ENCODE measurements around the gene FAM43A. TPM values are rescaled to one million over a fixed set of nuclear protein-coding genes. Genes with fewer than 3 reads are reported as not detected.
A peak's percentile ranks its signal among the peaks of the same experiment; 100 is the strongest.

The FAM43A gene
- total RNA-seq, 1 donor from 2014 or later, result 18.0 TPM

DNA sequence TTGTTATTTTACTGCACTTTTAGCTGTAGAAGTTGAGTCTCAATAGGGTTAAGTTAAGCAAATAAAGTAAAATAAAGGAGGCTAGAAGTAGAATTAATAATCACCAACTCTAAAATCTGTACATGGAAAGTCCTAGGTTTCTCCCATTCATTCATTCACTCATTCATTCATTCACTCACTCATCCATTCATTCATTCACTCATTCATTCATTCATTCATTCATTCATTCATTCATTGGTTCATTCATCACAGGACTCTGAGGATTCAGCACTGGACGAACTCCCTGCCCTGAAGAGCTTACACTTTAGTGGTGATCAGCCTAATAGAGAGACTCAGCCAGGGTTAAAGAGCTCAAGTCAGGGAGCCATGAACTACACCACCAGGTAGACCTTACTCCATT, 9.2 kb upstream of the FAM43A start:
- no peak for DNase-seq
- no peaks in the 10 kb centered on the region for H3K36me3 ChIP-seq
- H3K4me1 ChIP-seq, result peaks cover 15% of the 10 kb centered on the region
- H3K27me3 ChIP-seq (ENCODE audit: low read depth), result no peaks in the 10 kb centered on the region
- H3K9me3 ChIP-seq (replicated peaks), result no peaks in the 10 kb centered on the region
- H3K4me3 ChIP-seq, result no peak overlapping the region
- no peak overlapping the region for H3K27ac ChIP-seq (replicated peaks)
- TF ChIP-seq, protein P1, sequence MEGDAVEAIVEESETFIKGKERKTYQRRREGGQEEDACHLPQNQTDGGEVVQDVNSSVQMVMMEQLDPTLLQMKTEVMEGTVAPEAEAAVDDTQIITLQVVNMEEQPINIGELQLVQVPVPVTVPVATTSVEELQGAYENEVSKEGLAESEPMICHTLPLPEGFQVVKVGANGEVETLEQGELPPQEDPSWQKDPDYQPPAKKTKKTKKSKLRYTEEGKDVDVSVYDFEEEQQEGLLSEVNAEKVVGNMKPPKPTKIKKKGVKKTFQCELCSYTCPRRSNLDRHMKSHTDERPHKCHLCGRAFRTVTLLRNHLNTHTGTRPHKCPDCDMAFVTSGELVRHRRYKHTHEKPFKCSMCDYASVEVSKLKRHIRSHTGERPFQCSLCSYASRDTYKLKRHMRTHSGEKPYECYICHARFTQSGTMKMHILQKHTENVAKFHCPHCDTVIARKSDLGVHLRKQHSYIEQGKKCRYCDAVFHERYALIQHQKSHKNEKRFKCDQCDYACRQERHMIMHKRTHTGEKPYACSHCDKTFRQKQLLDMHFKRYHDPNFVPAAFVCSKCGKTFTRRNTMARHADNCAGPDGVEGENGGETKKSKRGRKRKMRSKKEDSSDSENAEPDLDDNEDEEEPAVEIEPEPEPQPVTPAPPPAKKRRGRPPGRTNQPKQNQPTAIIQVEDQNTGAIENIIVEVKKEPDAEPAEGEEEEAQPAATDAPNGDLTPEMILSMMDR (IDR thresholded peaks at IDR 0.05; ENCODE audit: borderline replicate concordance), result no peak
- intact Hi-C loops (cut with micrococcal nuclease), result no loop called here

DNA sequence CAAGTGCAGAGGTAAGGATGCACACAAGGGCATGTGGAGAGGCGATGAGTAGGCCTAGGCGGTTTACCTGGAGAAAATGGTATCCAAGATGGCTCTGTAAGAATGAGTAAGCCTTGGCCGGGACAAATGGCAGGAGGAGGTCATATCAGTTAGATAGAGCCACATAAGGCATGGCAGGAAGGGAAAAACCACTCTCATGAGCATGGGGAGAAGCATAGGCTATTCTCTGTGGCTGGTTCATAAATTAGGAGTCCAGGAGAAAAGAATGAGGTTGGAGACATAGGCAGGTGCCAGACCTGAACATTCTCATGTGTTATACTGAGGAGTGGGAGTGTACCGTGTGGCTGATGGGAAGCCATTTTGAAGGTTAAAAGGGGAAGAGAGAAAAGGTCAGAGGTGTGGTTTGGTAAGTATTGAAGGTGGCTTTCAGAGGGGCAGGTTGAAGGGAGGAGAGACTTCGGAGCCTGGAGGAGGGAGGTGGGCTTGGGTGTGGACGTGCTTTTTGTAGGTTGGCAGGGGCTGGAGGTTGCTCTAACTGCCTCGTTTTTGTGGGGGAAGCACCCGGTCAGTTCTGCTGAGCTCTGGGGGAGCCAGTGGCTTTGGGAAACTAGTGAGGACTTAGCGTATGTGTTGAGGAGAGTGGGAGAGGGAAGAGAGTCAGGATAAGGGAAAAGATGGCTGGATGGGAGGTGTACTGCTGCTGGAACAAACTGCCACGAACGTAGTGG, 4.6 kb upstream of the FAM43A start:
- Histone ChIP-seq H3K27me3 (ENCODE audit: low read depth) (no peaks in the 10 kb centered on the region), H3K36me3 (no peaks in the 10 kb centered on the region), H3K4me1 (peaks cover 26% of the 10 kb centered on the region), H3K27ac (replicated peaks) (no peak overlapping the region), H3K4me3 (no peak overlapping the region), H3K9me3 (replicated peaks) (no peaks in the 10 kb centered on the region)
- TF ChIP-seq, protein P1 (IDR thresholded peaks at IDR 0.05; ENCODE audit: borderline replicate concordance), result no peak
- no peak for DNase-seq
- intact Hi-C loops (cut with micrococcal nuclease), result loop anchor here (5.0 to 10.0 kb wide), 3 partner anchors 426 to 844 kb away; no protein-coding TSS in a partner anchor

DNA sequence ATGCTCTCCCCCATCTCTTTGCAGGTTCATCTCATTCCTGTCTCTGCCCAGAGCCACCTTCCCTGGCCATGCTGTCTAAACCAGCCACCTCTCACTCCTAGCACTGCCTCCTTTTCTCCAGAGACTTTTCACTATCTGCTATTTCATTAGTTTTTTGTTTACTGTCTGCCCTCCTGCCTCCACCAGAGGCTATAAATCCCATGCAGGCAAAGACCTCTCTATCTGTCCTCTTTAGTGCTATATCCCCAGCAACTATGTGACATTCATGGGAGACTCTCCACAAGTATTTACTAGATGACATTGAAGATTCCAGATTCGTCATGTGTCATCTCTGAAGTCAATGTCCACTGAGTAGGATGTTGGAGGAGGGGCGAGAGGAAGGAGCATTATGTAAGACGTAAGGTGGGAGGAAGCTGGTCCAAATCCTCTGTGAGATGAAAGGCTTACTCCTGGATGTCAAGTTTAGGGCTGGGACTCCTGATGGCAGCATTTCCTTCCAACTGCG, 3.4 kb upstream of the FAM43A start:
- TF ChIP-seq, protein P1 (IDR thresholded peaks at IDR 0.05; ENCODE audit: borderline replicate concordance), result no peak
- peaks cover 5% of the 10 kb centered on the region for H3K36me3 ChIP-seq
- peaks cover 38% of the 10 kb centered on the region for H3K4me1 ChIP-seq
- H3K9me3 ChIP-seq (replicated peaks), result no peaks in the 10 kb centered on the region
- no peak for DNase-seq
- H3K27me3 ChIP-seq (ENCODE audit: low read depth), result no peaks in the 10 kb centered on the region
- peak overlapping the region; percentile 20 for H3K27ac ChIP-seq (replicated peaks)
- intact Hi-C loops (cut with micrococcal nuclease), result loop anchor here (5.0 to 10.0 kb wide), 3 partner anchors 425 to 843 kb away; no protein-coding TSS in a partner anchor
- no peak overlapping the region for H3K4me3 ChIP-seq

DNA sequence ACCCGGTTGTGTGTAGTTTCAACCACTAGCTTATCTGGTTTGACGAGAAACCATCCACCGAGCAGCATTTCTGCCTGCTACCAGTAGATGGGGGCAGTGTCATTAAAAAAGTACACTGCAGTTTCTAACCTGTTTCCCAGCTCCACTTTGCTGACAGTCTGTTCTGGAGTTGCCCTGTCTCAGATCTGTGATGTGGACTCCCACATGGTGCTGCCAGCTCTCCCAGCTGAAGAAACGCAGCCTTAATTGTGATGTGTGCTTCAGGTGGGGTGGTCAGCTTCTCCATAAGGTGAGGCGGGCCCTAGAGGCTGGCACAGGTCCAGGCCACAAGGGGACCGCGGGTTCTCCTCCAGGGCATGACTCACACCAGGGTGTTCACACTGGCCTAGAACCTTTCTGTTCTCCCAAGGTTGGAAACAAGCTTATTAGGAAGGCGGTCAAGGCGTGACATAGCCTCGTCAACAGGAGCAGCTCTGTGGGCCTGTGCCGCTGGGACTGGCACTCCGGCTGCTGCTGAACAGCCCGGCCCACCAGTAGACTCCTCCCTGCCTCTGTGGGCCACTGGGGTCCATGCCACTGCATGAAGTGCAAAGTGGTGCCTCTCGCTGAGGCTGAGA, 2.9 kb upstream of the FAM43A start:
- DNase-seq, result peak; percentile 59
- H3K4me1 ChIP-seq, result peaks cover 43% of the 10 kb centered on the region
- TF ChIP-seq, protein P1 (IDR thresholded peaks at IDR 0.05; ENCODE audit: borderline replicate concordance), result peak; percentile 89
- H3K9me3 ChIP-seq (replicated peaks), result no peaks in the 10 kb centered on the region
- peak overlapping the region; percentile 20 for H3K27ac ChIP-seq (replicated peaks)
- peaks cover 8% of the 10 kb centered on the region for H3K36me3 ChIP-seq
- H3K4me3 ChIP-seq, result no peak overlapping the region
- H3K27me3 ChIP-seq (ENCODE audit: low read depth), result no peaks in the 10 kb centered on the region
- intact Hi-C loops (cut with micrococcal nuclease), result loop anchor here (5.0 to 10.0 kb wide), 3 partner anchors 424 to 842 kb away; no protein-coding TSS in a partner anchor

DNA sequence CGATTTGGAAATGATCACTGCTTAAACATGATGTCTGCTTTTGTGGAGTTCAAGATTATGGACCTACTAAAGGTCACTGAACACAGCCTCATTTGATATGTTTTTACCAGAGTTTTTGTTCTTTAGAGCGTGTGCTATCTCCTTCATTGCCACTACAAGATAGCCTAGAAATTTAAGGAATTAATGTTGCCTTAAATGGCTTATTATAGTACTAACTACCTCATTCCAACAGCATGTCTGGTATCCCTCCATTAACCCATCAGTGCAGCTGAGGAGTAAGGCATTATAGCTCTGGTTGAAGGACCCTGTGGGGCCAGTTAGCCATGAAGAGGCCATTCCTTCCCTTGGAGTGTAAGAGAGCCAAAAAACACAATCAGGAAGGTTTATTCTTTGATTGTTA, 2.3 kb upstream of the FAM43A start:
- TF ChIP-seq, protein P1 (IDR thresholded peaks at IDR 0.05; ENCODE audit: borderline replicate concordance), result no peak
- H3K4me1 ChIP-seq, result peaks cover 49% of the 10 kb centered on the region
- H3K4me3 ChIP-seq, result no peak overlapping the region
- no peak for DNase-seq
- H3K27me3 ChIP-seq (ENCODE audit: low read depth), result no peaks in the 10 kb centered on the region
- H3K9me3 ChIP-seq (replicated peaks), result no peaks in the 10 kb centered on the region
- H3K27ac ChIP-seq (replicated peaks), result peak overlapping the region; percentile 20
- intact Hi-C loops (cut with micrococcal nuclease), result loop anchor here (5.0 to 10.0 kb wide), 3 partner anchors 424 to 841 kb away; no protein-coding TSS in a partner anchor
- peaks cover 8% of the 10 kb centered on the region for H3K36me3 ChIP-seq
